ENCODE results near the gene ARRB1.
A peak's percentile ranks its signal among the peaks of the same experiment; 100 is the strongest.

The ARRB1 gene

GRCh38 chr11:75352588-75353206 is 1.2 kb upstream of the ARRB1 start:
- TF ChIP-seq FOXP2 (optimal IDR thresholded peaks at IDR 0.05; ENCODE audit: borderline replicate concordance, extremely low read depth, extremely low read length, insufficient read depth): no peak
- no peak for TF ChIP-seq POLR2AphosphoS5 (IDR thresholded peaks at IDR 0.05; ENCODE audit: low read depth, low read length)
- no peak for TF ChIP-seq REST (IDR thresholded peaks at IDR 0.05; ENCODE audit: insufficient read depth in 1 of 2, low read depth in 2 of 2, low read length in 2 of 2)
- no peak for TF ChIP-seq TAF1 (IDR thresholded peaks at IDR 0.05; ENCODE audit: borderline replicate concordance, insufficient read depth, low read length)
- TF ChIP-seq SIN3A (IDR thresholded peaks at IDR 0.05; ENCODE audit: borderline replicate concordance, insufficient read depth, low read length): no peak

- TF ChIP-seq POLR2AphosphoS5 (IDR thresholded peaks at IDR 0.05; ENCODE audit: low read depth, low read length) (peak; percentile 26; the same call in 1 of the 2 replicates), FOXP2 (optimal IDR thresholded peaks at IDR 0.05; ENCODE audit: borderline replicate concordance, extremely low read depth, extremely low read length, insufficient read depth) (no peak), SIN3A (IDR thresholded peaks at IDR 0.05; ENCODE audit: borderline replicate concordance, insufficient read depth, low read length) (no peak), REST (IDR thresholded peaks at IDR 0.05; ENCODE audit: insufficient read depth in 1 of 2, low read depth in 2 of 2, low read length in 2 of 2) (peak; percentile 57 to 78; a peak in 2 of 4 replicates), TAF1 (IDR thresholded peaks at IDR 0.05; ENCODE audit: borderline replicate concordance, insufficient read depth, low read length) (0 out of 2 replicates have a peak, but pooled peaks have one; percentile 16)
Observed at GRCh38 chr11:75351791-75352587, 528 bp upstream of the ARRB1 start.

DNA sequence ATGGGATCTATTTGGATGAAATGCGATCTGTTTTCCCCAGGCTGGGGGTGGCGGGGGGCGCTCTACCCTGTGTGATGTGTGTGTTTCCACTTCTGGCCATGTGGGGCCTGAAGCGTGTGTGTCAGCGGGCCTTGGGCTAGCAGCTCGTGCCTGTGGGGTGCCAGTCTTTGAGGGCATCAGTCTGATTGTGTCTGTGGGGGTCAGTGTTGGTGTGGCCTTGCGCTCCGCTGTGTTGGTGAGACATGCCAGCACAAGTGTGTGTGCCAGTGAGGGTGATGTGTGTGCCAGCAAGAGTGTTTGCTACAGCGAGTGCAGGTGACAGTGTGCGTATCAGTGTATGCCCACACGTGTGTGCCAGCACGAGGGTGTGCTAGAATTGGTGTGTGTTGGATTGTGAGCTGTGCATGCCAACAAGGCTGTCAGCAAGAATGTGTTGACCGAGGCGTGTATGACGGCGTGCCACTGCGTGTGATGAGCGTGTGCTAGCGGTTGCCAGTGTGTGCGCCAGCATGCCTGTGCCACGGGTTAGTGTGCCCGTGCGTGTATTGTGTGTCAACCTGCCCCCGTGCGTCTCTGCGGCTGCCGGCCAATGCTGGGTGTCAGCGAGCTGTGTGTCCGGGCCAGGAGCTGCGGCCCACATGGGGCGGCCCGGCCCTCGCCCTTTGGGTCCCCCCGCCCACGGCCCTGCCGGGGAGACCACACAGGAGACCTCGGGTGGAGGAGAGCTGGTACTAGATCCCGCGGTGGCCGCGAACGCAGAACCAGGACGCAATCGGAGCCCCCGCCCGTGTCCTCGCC is 519 bp downstream of the ARRB1 start:
- peak; percentile 13 for TF ChIP-seq FOXP2 (optimal IDR thresholded peaks at IDR 0.05; ENCODE audit: borderline replicate concordance, extremely low read depth, extremely low read length, insufficient read depth)
- TF ChIP-seq REST (IDR thresholded peaks at IDR 0.05; ENCODE audit: insufficient read depth in 1 of 2, low read depth in 2 of 2, low read length in 2 of 2): no peak

GRCh38 chr11:75350122-75350742 is 1.2 kb downstream of the ARRB1 start:
- TF ChIP-seq TAF1 (IDR thresholded peaks at IDR 0.05; ENCODE audit: borderline replicate concordance, insufficient read depth, low read length): no peak
- no peak for TF ChIP-seq FOXP2 (optimal IDR thresholded peaks at IDR 0.05; ENCODE audit: borderline replicate concordance, extremely low read depth, extremely low read length, insufficient read depth)
- no peak for TF ChIP-seq POLR2AphosphoS5 (IDR thresholded peaks at IDR 0.05; ENCODE audit: low read depth, low read length)

GRCh38 chr11:75349521-75350116 is 1.8 kb downstream of the ARRB1 start:
- TF ChIP-seq REST (IDR thresholded peaks at IDR 0.05; ENCODE audit: insufficient read depth in 1 of 2, low read depth in 2 of 2, low read length in 2 of 2) (no peak), FOXP2 (optimal IDR thresholded peaks at IDR 0.05; ENCODE audit: borderline replicate concordance, extremely low read depth, extremely low read length, insufficient read depth) (no peak), SIN3A (IDR thresholded peaks at IDR 0.05; ENCODE audit: borderline replicate concordance, insufficient read depth, low read length) (peak; percentile 84; the same call in 1 of the 2 replicates)
